K562 (cell line): Measurements from ENCODE around the gene KAZN.

Source experiments
- CTCF ChIP-seq, 3 experiments: IDR thresholded peaks in 2 of 3; conservative IDR thresholded peaks in 1 of 3; 2 replicates each; pipeline ENCODE4 v1.5.1; 2011 to 2012; ENCODE audit warnings: low read length in 3 of 3, mild to moderate bottlenecking in 3 of 3, control low read depth in 2 of 3, improper control_type of control experiment in 1 of 3, inconsistent platforms in 1 of 3, low read depth in 1 of 3, mixed read lengths in 1 of 3, moderate library complexity in 1 of 3; ENCODE audit not compliant: insufficient read depth in 2 of 3
- NR1H2 ChIP-seq: sonication (generic); formaldehyde crosslinking; IDR thresholded peaks from 2 replicates; pipeline ENCODE4 v1.4.0; 2020; ENCODE audit warnings: mild to moderate bottlenecking, missing genetic modification reagents
- POLR2A ChIP-seq: fragments of 450-650 bp; conservative IDR thresholded peaks from 2 replicates; pipeline ENCODE4 v1.6.1; 2016
- SREBF2 ChIP-seq: sonication (generic); formaldehyde crosslinking; IDR thresholded peaks from 2 replicates; pipeline ENCODE4 v1.4.0; 2020; ENCODE audit warnings: mild to moderate bottlenecking, missing genetic modification reagents
- STAT5A ChIP-seq: IDR thresholded peaks from 2 replicates; pipeline ENCODE4 v1.6.1; 2012; ENCODE audit warnings: low read length, inconsistent platforms, borderline replicate concordance
- ZNF384 ChIP-seq: IDR thresholded peaks from 2 replicates; pipeline ENCODE4 v1.6.1; 2012; ENCODE audit warnings: low read depth, low read length, improper control_type of control experiment

DNA sequence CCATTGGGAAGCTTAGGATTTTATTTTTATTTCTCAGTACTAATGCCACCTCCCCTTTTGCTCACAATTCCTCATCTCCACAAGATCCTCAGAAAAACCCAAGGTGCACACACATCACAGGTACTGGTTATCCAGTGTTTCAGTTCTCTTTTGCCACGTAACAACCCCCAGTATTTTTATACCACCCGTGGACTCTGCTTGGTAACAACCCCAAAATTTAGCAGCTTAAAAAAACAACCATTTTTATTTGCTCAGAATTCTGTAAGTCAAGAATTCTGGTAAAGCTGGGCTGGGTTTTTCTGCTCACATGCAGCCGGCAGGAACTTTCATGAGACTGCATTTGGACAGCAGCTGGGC, 180.0 kb downstream of the KAZN start:
- TF ChIP-seq POLR2A (no peak), CTCF (IDR thresholded peaks at IDR 0.05 in 2 of 3, conservative IDR thresholded peaks at IDR 0.05 in 1 of 3; ENCODE audit: insufficient read depth in 2 of 3, low read depth in 1 of 3, low read length in 3 of 3) (no peak), STAT5A (no peak), SREBF2 (no peak), ZNF384 (no peak), NR1H2 (CRISPR knock-in tag) (no peak)
